GM19328 (cell line): Measurements from ENCODE around the gene TRABD2B.

ENCODE experiments used
- ATAC-seq: cut with Tn5 transposase; IDR thresholded peaks from one replicate; pipeline ENCODE4 v1.9.1; 2021; ENCODE audit warnings: mild to moderate bottlenecking, moderate library complexity; ENCODE audit not compliant: unreplicated experiment

The TRABD2B gene

GRCh38 chr1:47837056-47837830 is 159.9 kb downstream of the TRABD2B start:
- ATAC-seq: no peak

GRCh38 chr1:47835409-47835808 is 161.8 kb downstream of the TRABD2B start:
- ATAC-seq: no peak

- ATAC-seq: no peak
These were observed 162.9 kb downstream of the TRABD2B start for GRCh38 chr1:47834326-47834725.

GRCh38 chr1:47830641-47831333 is 166.4 kb downstream of the TRABD2B start:
- no peak for ATAC-seq

- ATAC-seq: no peak
These were observed 167.2 kb downstream of the TRABD2B start for GRCh38 chr1:47830021-47830420.

- no peak for ATAC-seq
These were observed 168.2 kb downstream of the TRABD2B start for GRCh38 chr1:47828978-47829377.

GRCh38 chr1:47827109-47827508 is 170.1 kb downstream of the TRABD2B start:
- ATAC-seq: no peak

- no peak for ATAC-seq
These were observed 172.5 kb downstream of the TRABD2B start for GRCh38 chr1:47824716-47825115.

- no peak for ATAC-seq
These were observed 172.9 kb downstream of the TRABD2B start for GRCh38 chr1:47824297-47824696.

GRCh38 chr1:47823040-47823808 is 174.0 kb downstream of the TRABD2B start:
- no peak for ATAC-seq

GRCh38 chr1:47821760-47822159 is 175.4 kb downstream of the TRABD2B start:
- ATAC-seq: no peak

- ATAC-seq: no peak
These were observed 177.7 kb downstream of the TRABD2B start for GRCh38 chr1:47819574-47819888.

- no peak for ATAC-seq
These were observed 178.3 kb downstream of the TRABD2B start for GRCh38 chr1:47818682-47819573.

- no peak for ATAC-seq
These were observed 179.3 kb downstream of the TRABD2B start for GRCh38 chr1:47817861-47818260.

GRCh38 chr1:47816325-47817071 is 180.7 kb downstream of the TRABD2B start:
- no peak for ATAC-seq

- no peak for ATAC-seq
These were observed 182.4 kb downstream of the TRABD2B start for GRCh38 chr1:47814612-47815395.

GRCh38 chr1:47813970-47814369 is 183.2 kb downstream of the TRABD2B start:
- no peak for ATAC-seq

GRCh38 chr1:47812904-47813514 is 184.2 kb downstream of the TRABD2B start:
- ATAC-seq: no peak
